H9 (cell line): Measurements from ENCODE around the gene FGF4. TPM values are rescaled to one million over a fixed set of nuclear protein-coding genes. Genes with fewer than 3 reads are reported as not detected.

Source experiments
- DNase-seq: peaks from one replicate; pipeline ENCODE4 v3.0.0-alpha.2; 2017
- H2AFZ ChIP-seq: one replicate; pipeline ENCODE4 v1.6.1; 2013; ENCODE audit warnings: mild to moderate bottlenecking, low read length, control low read depth, moderate library complexity
- H2AK5ac ChIP-seq: 2 replicates; pipeline ENCODE4 v1.6.1; 2013; ENCODE audit warnings: low read length, control low read depth, mixed read lengths; ENCODE audit not compliant: insufficient read length
- H2BK120ac ChIP-seq: one replicate; pipeline ENCODE4 v1.6.1; 2013; ENCODE audit warnings: low read depth, mild to moderate bottlenecking, low read length, control low read depth, inconsistent platforms; ENCODE audit not compliant: poor library complexity, severe bottlenecking
- H2BK12ac ChIP-seq: 2 replicates; pipeline ENCODE4 v1.6.1; 2013; ENCODE audit warnings: low read length, control low read depth, mixed read lengths, low read depth; ENCODE audit not compliant: insufficient read length
- H2BK15ac ChIP-seq: 2 replicates; pipeline ENCODE4 v1.6.1; 2013; ENCODE audit warnings: low read depth, low read length, control low read depth
- H2BK20ac ChIP-seq: one replicate; pipeline ENCODE4 v1.6.1; 2013; ENCODE audit warnings: low read depth, mild to moderate bottlenecking, low read length, control low read depth, inconsistent platforms; ENCODE audit not compliant: poor library complexity, severe bottlenecking
- H2BK5ac ChIP-seq: 2 replicates; pipeline ENCODE4 v1.6.1; 2013; ENCODE audit warnings: low read length, control low read depth, mixed read lengths; ENCODE audit not compliant: insufficient read length
- H3K14ac ChIP-seq: 2 replicates; pipeline ENCODE4 v1.6.1; 2013; ENCODE audit warnings: low read length, control low read depth; ENCODE audit not compliant: insufficient read depth
- H3K18ac ChIP-seq: 2 replicates; pipeline ENCODE4 v1.6.1; 2013; ENCODE audit warnings: low read depth, mild to moderate bottlenecking, mixed read lengths, low read length, control low read depth; ENCODE audit not compliant: insufficient read length
- H3K23ac ChIP-seq: 2 replicates; pipeline ENCODE4 v1.6.1; 2013; ENCODE audit warnings: low read length, control low read depth, mixed read lengths, low read depth; ENCODE audit not compliant: insufficient read length
- H3K23me2 ChIP-seq: 2 replicates; pipeline ENCODE4 v1.6.1; 2013; ENCODE audit warnings: low read depth, mild to moderate bottlenecking, mixed read lengths, low read length, control low read depth; ENCODE audit not compliant: insufficient read length, poor library complexity, severe bottlenecking
- H3K27ac ChIP-seq: 2 replicates; pipeline ENCODE4 v1.5.1; 2013; ENCODE audit warnings: low read length, control low read depth, mixed read lengths, low read depth; ENCODE audit not compliant: insufficient read length
- H3K27me3 ChIP-seq: 2 replicates; pipeline ENCODE4 v1.6.1; 2013; ENCODE audit warnings: low read length, control low read depth, inconsistent platforms; ENCODE audit not compliant: insufficient read depth
- H3K4ac ChIP-seq: 2 replicates; pipeline ENCODE4 v1.6.1; 2013; ENCODE audit warnings: low read depth, mild to moderate bottlenecking, control low read depth, inconsistent platforms, low read length, moderate library complexity
- H3K4me1 ChIP-seq: 2 replicates; pipeline ENCODE4 v1.6.1; 2013; ENCODE audit warnings: low read length, control low read depth, inconsistent platforms; ENCODE audit not compliant: insufficient read depth
- H3K4me2 ChIP-seq: 2 replicates; pipeline ENCODE4 v1.6.1; 2013; ENCODE audit warnings: low read length, control low read depth, mixed read lengths; ENCODE audit not compliant: insufficient read length, insufficient read depth
- H3K56ac ChIP-seq: 2 replicates; pipeline ENCODE4 v1.6.1; 2013; ENCODE audit warnings: low read depth, mild to moderate bottlenecking, mixed read lengths, low read length, control low read depth; ENCODE audit not compliant: insufficient read length
- H3K79me1 ChIP-seq: 2 replicates; pipeline ENCODE4 v1.6.1; 2013; ENCODE audit warnings: low read depth, mild to moderate bottlenecking, moderate library complexity, low read length, control low read depth, inconsistent platforms; ENCODE audit not compliant: insufficient read depth, poor library complexity, severe bottlenecking
- H3K79me2 ChIP-seq: 2 replicates; pipeline ENCODE4 v1.6.1; 2013; ENCODE audit warnings: low read length, control low read depth, inconsistent platforms; ENCODE audit not compliant: insufficient read depth
- H3K9ac ChIP-seq: 2 replicates; pipeline ENCODE4 v1.6.1; 2013; ENCODE audit warnings: low read length, control low read depth, mixed read lengths; ENCODE audit not compliant: insufficient read length; ENCODE audit errors: extremely low read depth
- H3K9me3 ChIP-seq: one replicate; pipeline ENCODE4 v1.6.1; 2013; ENCODE audit warnings: low read depth, low read length, inconsistent platforms; ENCODE audit not compliant: control insufficient read depth
- H3T11ph ChIP-seq: one replicate; pipeline ENCODE4 v1.6.1; 2013; ENCODE audit warnings: mild to moderate bottlenecking, low read length, control low read depth, inconsistent platforms
- H4K20me1 ChIP-seq: one replicate; pipeline ENCODE4 v1.6.1; 2013; ENCODE audit not compliant: control insufficient read depth, insufficient read length, insufficient read depth
- H4K5ac ChIP-seq: 2 replicates; pipeline ENCODE4 v1.6.1; 2013; ENCODE audit warnings: low read depth, mild to moderate bottlenecking, mixed read lengths, low read length, control low read depth; ENCODE audit not compliant: insufficient read length
- H4K8ac ChIP-seq: replicated peaks from 2 replicates; pipeline ENCODE4 v1.6.1; 2013; ENCODE audit warnings: low read length, control low read depth, mixed read lengths, low read depth; ENCODE audit not compliant: insufficient read length
- H4K91ac ChIP-seq: 2 replicates; pipeline ENCODE4 v1.6.1; 2013; ENCODE audit warnings: low read depth, mild to moderate bottlenecking, moderate library complexity, mixed read lengths, low read length, control low read depth; ENCODE audit not compliant: insufficient read length
- H3K27ac Mint-ChIP-seq, 3 experiments: 2 replicates in 2 of 3; 3 replicates in 1 of 3; pipeline ENCODE4 v1.8.0; 2020 to 2021; ENCODE audit warnings: mixed read lengths in 3 of 3, mild to moderate bottlenecking in 1 of 3, moderate library complexity in 1 of 3
- H3K27me3 Mint-ChIP-seq: 2 replicates; pipeline ENCODE4 v1.8.0; 2021; ENCODE audit warnings: low read depth, mild to moderate bottlenecking, moderate library complexity, mixed read lengths
- H3K36me3 Mint-ChIP-seq, 3 experiments: 2 replicates in 2 of 3; 3 replicates in 1 of 3; pipeline ENCODE4 v1.8.0; 2020 to 2021; ENCODE audit warnings: low read depth in 3 of 3, mixed read lengths in 3 of 3; ENCODE audit not compliant: insufficient read depth in 1 of 3
- H3K4me1 Mint-ChIP-seq, 2 experiments: 2 replicates each; pipeline ENCODE4 v1.8.0; 2020; ENCODE audit warnings: mixed read lengths in 2 of 2
- H3K4me3 Mint-ChIP-seq, 2 experiments: 2 replicates in 1 of 2; 3 replicates in 1 of 2; pipeline ENCODE4 v1.8.0; 2020 to 2021; ENCODE audit warnings: mild to moderate bottlenecking in 2 of 2, mixed read lengths in 2 of 2, moderate library complexity in 1 of 2
- H3K9me3 Mint-ChIP-seq, 2 experiments: 2 replicates in 1 of 2; 3 replicates in 1 of 2; pipeline ENCODE4 v1.8.0; 2020; ENCODE audit warnings: mild to moderate bottlenecking in 2 of 2, mixed read lengths in 2 of 2, moderate library complexity in 1 of 2
- CTCF ChIP-seq: fragments of 200-600 bp; sonication (generic); conservative IDR thresholded peaks from 3 replicates; pipeline ENCODE4 v1.8.0; 2021; ENCODE audit warnings: antibody characterized with exemption, mild to moderate bottlenecking
- WGBS: extraction: QIAGEN DNeasy Blood & Tissue Kit; methylation state at CpG from one replicate; pipeline ENCODE4 v1.1.7; 2013; ENCODE audit warnings: missing lambda C conversion rate, low lambda C conversion rate, mixed read lengths; ENCODE audit not compliant: insufficient read length; ENCODE audit errors: extremely low coverage; 5-methylcytosine and 5-hydroxymethylcytosine counted together
- total RNA-seq: library from RNA; stranded (reverse); gene quantifications from 2 replicates; pipeline ENCODE4 v1.2.1, GENCODE V29; 2021

FGF4 gene
- total RNA-seq, 1 experiment from 2014 or later, result 0.68 TPM

GRCh38 chr11:69822676-69823494 lies 47.7 kb upstream of the FGF4 start:
- Mint-ChIP-seq H3K36me3 (no peaks in the 10 kb centered on the region), H3K4me1 (peaks cover 4 to 11% of the 10 kb centered on the region in 2 experiments), H3K27ac (no peak overlapping the region), H3K4me3 (no peak overlapping the region), H3K27me3 (peaks cover 82% of the 10 kb centered on the region), H3K9me3 (no peaks in the 10 kb centered on the region; a peak in 1 of 5 replicates)
- H3K56ac ChIP-seq, result no peak overlapping the region
- H3K27me3 ChIP-seq, result peaks cover 31% of the 10 kb centered on the region
- no peak overlapping the region for H2AK5ac ChIP-seq
- H3K9ac ChIP-seq, result no peak overlapping the region
- no peak for DNase-seq
- H3K23ac ChIP-seq, result no peak overlapping the region
- no peaks in the 10 kb centered on the region for H3K79me1 ChIP-seq
- no peak overlapping the region for H3K4me2 ChIP-seq
- no peak overlapping the region for H2BK15ac ChIP-seq
- H2BK12ac ChIP-seq, result no peak overlapping the region
- H3K4me1 ChIP-seq, result no peaks in the 10 kb centered on the region
- H3K9me3 ChIP-seq, result no peaks in the 10 kb centered on the region
- H4K5ac ChIP-seq, result no peak overlapping the region
- no peak overlapping the region for H2BK20ac ChIP-seq
- no peak overlapping the region for H3T11ph ChIP-seq
- H2AFZ ChIP-seq, result no peak overlapping the region
- no peak overlapping the region for H3K27ac ChIP-seq
- H3K79me2 ChIP-seq, result no peaks in the 10 kb centered on the region
- H4K20me1 ChIP-seq, result no peaks in the 10 kb centered on the region
- no peak overlapping the region for H2BK5ac ChIP-seq
- no peak overlapping the region for H3K4ac ChIP-seq
- H4K8ac ChIP-seq, result no peak overlapping the region
- no peak overlapping the region for H3K14ac ChIP-seq
- H3K18ac ChIP-seq, result no peak overlapping the region
- no peak for TF ChIP-seq CTCF
- H2BK120ac ChIP-seq, result no peak overlapping the region
- H3K23me2 ChIP-seq, result peaks cover under 1% of the 10 kb centered on the region
- no CpG with 5 or more reads among the region's 15 CpGs for WGBS
- H4K91ac ChIP-seq, result no peak overlapping the region
